Activated CD8-positive, alpha-beta memory T cell treated with anti-CD3 and anti-CD28 coated beads for 4 hours (primary cell): ENCODE measurements around the gene SELENOM.
"Not testable (repeated sequence)": the region's sequence is repeated elsewhere in the genome, so short reads cannot be mapped to it uniquely, and the experiment has no call there.

Experiments
- DNase-seq, 2 donors: peaks; one replicate each; pipeline ENCODE4 v3.0.0-alpha.2; 2020; ENCODE audit warnings: low read depth in 2 of 2

SELENOM gene

DNA sequence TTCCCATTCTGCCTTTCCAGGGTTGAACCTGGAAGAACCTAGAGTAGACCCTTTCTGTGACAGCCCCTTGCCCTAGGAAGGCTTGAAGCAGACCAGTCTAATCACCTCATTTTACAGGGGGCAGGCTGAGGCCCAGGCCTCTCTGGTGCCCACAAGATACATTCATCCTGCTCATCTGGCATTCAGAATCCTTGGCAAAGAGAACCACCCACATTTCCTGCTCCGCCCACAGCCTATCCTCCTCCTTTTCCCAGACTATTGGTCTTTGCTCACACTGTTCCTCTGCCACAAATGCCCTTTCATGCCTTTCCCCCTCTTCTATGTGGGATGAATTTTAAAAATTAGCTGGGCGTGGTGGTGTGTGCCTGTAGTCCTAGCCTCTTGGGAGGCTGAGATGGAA, 29.0 kb downstream of the SELENOM start:
- not testable (repeated sequence) for DNase-seq

DNA sequence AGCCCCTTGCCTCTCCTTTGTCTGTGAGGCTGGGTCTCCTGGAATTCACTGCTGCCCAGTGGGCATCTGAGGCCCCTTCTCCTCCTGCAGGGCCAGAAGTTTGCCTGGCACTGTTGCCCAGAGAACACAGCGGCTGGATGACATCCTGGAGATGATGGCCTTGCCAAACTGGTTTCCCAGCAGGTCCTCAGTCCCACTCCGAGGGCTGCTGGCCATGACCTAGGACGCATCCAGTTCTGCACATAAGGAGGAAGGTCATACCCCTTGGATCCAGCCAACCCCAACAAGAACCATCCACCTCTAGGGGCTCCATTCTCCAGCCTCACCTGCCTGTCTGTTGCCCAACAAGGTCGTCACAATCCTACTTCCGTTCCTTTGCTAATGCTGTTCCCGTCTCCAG, 29.7 kb downstream of the SELENOM start:
- DNase-seq: no peak

- DNase-seq: no peak
These were observed 31.4 kb downstream of the SELENOM start for GRCh38 chr22:31075961-31076360.

GRCh38 chr22:31073545-31074145, 33.7 kb downstream of the SELENOM start:
- not testable (repeated sequence) for DNase-seq

- DNase-seq: not testable (repeated sequence)
These were observed 34.2 kb downstream of the SELENOM start for GRCh38 chr22:31073125-31073524.

DNA sequence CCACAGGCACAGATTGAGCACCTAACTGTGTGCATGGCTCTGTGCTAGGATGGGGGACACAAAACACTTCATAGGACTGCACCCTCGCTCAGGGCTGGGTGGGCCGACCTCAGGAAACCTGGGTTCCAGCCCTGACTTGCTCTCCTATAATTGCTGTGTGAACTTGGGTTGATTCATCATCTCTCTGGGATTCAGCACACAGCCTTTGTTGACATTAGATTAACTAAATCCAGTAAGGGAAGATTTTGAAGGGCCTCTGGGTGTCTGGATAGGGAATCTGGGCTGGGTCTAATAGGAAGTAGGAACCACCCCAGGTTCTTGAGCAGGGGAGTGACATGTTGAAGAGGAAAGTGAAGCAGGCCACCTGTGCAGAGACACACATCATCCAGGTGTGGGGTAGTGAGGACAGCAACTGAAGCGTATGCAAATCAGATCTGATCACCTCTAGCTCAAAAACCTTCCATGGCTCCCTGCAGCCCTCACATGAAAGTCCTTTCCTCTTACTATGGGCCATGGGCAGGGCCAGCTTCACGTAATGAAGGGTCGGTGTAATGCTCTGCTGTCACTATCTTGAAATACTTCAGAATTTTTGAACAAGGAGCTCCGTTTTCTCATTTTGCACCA, 37.6 kb downstream of the SELENOM start:
- not testable (repeated sequence) for DNase-seq

GRCh38 chr22:31068970-31069369, 38.4 kb downstream of the SELENOM start:
- no peak for DNase-seq

DNA sequence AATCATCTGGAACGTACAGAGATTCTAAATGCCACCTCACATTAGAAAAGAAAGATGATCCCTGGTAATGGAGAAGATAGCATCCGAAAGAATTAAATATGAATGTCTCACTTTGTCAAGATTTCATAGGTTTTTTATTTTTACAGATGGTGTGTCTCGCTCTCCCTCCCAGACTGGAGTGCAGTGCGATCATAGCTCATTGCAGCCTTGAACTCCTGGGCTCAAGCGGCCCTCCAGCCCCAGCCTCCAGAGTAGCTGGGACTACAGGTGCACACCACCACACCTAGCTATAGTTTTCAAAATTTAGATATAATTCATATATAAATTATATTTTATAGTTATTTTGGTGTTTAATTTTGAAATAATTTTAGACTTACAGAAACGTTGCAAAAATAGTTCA, 43.0 kb downstream of the SELENOM start:
- DNase-seq: no peak

DNA sequence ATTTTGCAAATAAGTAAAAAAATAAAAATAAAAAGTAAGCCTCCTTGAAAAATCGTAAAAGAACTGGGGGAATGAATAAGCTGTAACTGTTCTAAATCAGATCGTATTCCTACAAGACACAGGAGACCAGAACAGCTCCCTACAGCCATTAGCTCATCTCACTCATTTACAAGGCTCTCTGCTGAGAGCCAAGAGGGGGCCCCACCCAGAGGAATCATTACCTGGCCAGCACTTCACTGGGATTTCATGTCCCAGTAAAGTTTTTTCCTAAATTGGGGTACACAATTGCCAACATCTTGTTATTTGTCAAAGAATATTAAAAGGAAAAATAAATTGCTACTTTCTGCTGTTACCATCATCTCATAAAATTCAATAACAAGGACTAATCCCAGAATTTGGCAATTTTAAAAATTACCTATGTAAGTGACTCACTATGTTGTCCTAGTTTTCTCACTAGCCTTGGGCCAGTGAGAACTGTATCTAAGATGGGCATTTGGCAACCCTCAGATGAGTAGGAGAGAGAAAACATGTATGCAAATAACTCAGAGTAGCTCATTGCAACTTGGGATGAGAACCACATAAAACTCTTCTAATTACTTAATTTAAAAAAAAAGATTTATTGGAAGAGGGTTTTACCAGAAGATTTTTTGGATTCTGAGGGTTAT, 44.7 kb downstream of the SELENOM start:
- DNase-seq: no peak

- DNase-seq: not testable (repeated sequence)
These were observed 47.7 kb downstream of the SELENOM start for GRCh38 chr22:31059663-31060062.

- no peak for DNase-seq
These were observed 50.3 kb downstream of the SELENOM start for GRCh38 chr22:31056986-31057599.

GRCh38 chr22:31055635-31056159, 51.7 kb downstream of the SELENOM start:
- DNase-seq: no peak

DNA sequence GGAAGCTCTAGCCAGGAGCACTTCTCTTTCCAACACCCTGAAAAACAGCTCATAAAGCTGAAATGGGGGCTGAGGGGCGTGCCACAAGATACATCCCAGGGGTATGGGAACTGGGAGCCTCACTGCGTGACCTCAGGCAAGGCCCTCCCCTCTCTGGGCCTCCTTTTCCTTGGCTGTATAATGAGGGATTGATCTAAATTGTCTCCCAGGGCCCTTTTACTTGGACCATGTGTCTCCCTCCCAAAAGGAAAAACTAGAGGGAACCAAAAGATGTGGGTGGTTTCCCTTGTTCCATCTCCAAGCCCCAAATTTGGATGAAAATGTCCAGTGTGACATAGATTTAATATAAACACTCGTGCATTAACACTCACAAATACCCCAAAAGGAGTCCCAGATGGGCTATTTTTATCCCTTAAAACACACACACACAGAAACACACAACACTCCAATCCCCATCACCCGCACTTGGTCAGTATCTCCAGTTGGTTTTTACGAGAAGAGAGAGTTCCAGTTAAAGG, 52.2 kb downstream of the SELENOM start:
- DNase-seq: no peak
